Measurements from ENCODE around the gene DNAL1.

The DNAL1 gene

DNA sequence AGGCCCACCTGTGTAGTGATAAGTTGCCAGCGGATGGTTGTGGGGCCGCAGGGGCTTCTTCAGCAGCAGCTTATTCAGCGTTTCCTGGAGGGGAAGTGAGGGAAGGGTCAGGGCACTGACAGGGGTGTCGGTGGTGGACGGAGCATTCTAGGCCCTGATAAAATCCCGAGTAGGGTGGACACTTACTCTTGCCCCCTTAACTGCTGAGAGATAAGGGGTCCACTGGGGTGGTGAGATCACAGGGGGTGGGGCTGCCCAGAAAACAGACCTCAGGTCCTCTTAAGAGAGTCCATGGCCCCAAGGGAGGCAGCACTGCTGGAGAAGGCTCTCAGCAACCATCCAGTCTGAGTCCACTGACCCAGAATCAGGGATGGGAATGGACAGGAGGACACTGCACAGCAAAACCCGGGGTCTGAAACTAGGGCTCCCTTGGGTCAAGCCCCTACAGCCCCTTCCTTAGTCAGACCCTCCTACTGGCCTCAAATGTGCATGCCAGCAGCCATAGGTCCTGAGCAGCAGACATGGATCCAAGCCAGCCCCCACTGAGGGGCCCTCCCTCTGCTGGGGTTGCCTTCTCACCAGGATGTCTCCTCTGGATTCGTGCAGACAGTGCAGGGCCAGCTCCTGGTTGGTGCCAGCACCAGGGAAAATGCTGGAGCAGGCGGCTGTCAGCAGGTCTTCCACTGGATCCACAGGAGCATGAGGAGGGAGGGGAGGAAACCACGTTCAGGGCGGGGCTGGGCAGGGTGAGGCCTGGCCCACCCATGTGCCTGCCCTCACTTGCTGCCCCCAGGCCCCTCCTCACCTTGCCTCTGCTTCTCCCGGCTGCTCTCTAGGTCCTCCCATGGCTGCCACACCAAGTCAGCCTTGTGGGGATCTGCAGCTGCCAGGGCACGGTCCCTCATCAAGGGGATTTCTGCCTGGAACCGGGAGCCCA, 81.5 kb downstream of the DNAL1 start:
- DNase-seq: no peak

DNA sequence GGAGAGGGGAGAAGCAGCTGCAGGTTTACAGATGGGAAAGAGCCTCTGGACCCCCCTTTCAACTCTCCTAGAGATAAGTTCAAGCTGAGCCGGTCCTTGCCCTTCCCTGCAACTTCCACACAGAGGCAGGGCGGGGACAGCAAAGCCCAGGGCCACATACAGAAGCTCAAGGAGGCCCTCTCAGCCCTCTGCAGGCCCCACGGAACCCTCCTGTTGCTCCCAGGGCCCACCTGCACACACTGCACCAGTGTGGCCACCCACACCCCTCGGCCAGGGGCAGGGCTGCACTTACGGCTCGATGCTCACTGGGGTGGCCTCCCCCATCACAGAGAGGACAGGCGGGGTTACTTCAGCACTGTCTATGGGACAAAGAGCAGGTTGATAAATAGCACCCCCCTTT, 82.4 kb downstream of the DNAL1 start:
- DNase-seq: peak; percentile 21

DNA sequence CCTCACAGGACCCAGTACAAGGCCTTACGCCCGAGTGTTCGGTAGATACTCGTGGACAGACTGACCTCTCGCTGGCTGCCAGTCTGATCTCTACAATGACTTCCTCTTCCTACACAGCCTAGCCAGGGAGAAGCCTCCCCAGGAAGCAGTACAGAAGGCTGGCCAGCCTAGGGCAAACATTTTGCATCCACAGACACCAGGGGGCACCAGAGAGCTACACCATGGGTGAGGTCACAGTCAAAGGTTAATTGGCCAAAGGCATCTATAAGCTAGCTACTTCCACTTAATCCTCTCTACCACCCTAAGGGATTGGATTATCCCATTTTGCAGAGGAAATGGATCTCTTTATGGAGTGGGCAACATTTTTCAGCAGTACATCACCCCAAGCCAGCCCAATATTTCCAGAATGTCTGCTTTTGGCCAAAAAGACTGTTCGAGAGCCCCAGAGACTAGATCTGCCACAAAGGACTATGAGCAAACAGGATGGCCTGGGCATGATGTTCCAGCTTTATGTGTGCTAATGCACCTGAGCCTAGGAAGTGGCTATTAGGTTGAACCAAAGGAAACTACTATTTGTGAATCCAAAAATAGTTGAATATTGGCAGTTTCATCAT, 84.0 kb downstream of the DNAL1 start:
- peak; percentile 96 for DNase-seq

DNA sequence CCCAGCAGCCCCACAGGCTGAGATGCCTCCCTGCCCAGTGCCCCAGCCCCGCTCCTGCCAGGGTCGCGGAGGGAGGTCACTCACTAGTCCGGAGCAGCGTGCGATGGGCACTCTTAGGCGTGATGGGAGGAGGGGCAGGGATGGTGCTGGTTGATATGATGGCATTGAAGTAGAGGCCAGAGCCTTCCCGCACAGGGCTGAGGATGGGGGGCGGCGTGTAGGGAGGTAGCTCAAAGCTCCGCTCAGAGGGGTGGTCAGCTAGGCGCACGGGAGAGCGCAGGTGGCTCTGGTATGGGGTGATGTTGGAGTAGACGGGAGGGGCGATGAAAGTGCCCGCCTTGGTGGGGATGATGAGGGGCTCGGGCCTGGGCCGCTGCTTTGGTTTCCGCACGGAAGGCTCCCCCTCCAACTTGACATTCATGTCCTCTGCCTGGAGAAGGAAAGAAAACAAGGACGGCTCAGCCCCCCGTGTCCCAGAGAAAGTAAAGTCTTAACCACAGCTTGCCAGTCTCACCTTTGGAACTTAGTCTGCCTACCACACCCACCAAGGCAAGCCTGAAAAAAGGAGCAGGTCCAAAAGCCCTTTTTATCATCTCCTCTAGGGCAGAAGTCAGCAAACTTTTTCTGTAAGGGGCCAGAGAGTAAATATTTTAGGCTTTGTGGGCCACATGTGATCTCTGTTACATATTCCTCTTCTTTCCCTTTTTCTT, 84.9 kb downstream of the DNAL1 start:
- DNase-seq: peak; percentile 22

DNA sequence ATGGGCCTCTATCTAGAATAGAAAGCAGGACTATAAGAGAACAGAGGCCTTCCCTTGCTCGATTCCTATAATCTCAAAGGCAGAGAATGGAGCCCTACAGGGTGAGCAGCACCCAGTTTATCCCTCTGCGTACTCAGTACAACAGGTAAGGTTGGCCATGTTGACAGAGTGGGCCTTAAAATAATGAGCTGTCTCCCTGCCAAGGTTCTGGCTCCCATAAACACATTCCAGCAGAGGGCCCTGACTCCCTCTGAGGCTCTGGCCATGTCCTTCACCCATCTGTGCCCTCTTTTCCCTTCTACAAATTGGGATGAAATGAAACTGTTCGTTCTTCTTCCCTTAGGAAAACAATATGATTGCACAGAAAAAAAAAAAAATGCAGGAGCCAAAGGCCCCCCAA, 86.3 kb downstream of the DNAL1 start:
- no peak for DNase-seq

DNA sequence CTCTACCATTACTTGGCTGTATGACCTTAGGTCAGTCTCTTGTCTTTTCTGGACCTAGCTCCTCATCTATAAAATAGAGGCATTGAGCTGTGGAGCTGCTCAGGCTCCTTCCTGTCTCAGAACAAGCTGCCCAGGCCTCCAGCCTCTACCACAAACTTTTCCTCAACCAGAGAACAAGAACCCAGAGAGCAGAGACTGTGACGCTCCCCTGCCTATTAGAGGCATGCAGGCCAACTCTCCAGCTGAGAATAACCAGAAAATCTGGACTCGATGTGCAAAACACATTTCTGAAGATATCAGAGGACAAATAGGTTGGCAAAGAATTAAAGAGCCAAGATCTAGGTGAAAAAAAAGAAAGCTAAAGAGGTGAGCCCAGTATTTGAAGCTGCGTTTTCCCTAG, 87.2 kb downstream of the DNAL1 start:
- DNase-seq: no peak

DNA sequence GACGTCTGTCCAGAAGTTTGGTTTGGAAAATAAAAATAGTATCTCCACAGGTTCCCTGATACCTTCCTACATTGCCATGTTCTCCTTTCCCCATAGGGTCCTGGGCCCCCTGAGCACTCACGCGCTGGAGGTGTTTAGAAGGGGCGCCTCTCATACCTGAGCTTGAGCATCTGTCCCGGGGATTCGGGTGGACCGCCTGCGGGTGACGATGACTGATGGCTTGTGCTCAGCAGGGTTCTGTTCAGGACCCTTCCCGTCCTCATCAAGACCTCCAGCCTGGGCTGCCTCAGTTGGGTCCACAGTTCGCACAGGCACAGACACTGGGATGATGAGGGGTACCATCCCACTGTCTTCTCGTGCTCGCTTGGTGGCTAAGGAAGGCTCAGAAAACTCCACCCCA, 92.1 kb downstream of the DNAL1 start:
- no peak for DNase-seq

DNA sequence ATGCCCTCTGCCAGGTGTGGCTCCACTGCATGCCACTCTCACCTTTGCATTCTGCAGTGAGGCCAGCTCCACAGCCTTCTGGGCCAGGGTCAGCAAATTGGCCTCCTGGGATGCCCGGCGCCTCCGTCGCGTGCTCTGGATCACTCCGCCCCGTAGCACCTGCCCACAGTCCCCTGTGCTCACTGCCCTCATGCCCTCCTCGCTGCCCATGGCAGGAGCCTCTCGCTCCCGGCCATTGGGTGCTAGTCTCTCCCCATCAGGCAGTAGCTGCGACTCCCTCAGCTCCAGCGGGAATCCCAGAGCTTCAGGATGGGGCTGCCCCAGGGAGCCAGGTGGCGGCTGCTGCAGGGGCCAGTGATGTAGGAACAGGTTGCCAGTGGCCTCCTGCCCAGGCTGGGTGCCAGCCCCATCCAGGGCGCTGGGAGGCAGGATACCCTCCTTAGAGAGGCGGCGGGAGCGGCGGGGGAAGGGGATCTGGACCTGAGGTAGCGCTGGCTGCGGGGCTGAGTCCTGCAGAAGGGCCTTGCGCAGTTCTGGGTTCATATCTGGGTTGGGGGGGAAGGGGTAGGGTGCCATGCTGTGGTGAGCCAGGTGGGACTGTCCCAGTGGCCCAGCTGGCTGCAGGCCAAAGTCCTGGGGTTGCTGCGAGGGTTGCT, 93.9 kb downstream of the DNAL1 start:
- DNase-seq: no peak

DNA sequence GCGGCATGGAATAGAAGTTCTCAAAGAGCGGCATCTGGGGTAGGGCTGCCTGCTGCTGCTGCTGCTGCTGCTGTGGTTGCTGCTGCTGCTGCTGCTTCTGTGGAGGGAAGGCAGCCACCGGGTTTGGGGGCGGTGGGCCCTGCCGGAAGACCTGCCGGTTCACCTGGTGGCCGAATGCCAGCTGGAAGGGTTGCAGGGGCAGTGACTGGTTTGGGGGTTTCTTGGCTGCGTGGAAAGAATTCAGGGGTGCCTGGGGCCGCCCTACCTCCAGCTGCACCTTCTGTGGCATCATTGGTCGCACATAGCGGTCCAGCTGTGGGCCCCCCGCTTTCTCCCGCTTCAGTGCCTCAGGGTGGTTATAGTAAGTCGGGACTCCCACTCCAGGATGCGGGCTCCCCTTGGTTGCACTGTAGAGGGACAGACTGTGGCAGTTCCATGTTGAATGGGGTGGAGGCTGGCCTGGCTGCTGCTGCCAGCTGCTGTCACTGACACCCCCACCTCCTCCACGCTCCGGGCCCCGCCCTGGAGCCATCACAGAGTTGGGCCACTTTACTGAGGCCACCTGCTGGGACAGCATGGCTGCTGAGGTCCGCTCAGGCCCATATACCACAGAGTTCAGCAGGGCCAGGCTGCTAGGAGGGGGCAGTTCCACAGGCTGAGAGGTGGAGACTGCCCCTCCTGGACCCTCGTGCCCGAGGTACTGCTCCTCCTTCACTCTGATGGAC, 94.5 kb downstream of the DNAL1 start:
- no peak for DNase-seq

DNA sequence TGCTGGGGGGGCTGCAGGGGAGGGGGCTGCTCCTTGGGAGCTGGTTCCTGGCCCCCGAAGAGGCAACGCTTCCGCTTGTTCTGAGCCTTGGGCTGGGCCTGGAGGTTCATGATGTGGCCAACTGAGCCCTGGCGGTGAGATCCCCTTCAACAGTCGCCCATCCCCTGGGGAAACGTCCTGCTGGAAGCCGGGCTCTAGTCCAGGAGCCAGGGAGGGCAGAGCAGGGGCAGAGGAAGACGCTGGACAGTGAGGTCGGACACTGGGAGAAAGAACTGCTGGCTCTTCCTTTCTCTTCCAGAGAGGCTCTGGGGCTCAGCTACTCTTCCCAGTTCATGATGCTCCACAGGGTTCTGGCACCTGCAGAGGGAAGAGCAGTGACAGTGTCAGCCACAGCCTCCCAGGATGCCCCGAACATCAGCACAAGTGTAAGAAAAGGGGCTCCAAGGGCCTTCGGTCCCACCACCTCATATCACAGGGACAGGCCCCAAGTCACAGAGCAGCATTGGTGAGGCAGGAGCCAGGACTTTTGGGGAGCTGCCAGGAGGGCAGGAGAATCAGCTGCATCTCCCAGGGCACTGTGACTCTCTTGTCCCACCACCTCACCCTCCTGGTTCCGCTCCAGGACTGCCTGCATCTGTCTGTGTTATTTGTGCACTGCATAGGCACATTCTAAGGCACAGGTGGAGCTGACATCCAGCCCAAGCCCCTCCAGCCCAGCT, 95.3 kb downstream of the DNAL1 start:
- no peak for DNase-seq

DNA sequence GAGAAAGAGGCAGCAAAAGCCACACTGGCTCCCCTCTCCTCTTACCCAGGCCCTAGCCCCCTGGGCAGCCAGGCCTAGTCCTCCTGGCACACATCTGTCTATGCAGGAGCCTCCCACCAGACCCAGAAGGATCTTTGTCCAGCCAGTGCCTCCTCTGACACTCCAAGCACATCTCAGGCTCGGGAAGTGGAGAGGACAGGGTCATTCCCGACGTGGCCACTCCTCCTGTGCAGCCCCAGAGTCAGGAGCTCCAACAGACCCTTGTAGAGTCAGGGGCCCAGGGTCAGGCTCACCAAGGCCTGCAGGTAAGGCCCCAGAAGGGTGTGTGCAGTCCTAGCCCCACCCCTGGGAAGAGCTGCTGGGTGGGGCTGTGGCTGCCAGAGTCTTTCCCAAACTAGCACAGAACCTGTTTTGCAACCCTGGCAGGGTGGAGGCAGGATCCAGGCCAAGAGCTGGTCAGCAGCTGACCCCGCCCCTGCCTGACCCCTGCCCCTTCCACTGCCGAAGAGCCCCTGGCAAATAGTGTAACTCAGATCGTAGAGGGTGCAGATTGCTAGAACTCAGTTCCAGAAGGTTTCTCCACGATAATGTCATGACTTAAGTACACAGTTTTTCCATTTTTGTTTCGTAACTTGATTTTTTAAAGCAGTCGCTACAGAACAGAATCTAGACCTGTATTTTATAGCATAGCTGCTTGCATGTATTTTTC, 96.0 kb downstream of the DNAL1 start:
- DNase-seq: no peak

DNA sequence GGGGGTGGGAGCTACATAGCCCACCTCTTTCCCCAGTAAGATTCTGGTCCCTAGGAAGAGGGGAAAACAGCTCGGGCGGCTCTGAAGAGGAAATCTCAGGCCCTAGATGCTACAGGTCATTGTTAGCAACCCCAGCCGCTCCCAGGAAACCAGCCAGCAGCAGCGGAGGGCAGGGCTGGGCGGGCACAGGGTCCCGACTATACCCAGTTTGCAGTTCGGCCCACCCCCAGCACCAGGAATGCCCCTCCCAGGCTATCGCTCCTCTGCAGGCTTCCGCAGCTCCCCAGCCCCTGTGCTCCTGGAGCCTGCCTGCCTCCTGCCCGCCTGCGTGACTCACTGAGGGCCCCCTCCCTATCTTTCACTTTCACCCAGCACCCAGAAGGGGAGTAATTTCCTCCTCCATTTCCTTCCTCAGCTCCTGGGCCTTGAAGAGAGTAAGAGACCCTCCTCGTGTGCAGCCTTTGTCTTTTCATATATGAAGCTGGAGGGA, 96.6 kb downstream of the DNAL1 start:
- DNase-seq: peak; percentile 80

DNA sequence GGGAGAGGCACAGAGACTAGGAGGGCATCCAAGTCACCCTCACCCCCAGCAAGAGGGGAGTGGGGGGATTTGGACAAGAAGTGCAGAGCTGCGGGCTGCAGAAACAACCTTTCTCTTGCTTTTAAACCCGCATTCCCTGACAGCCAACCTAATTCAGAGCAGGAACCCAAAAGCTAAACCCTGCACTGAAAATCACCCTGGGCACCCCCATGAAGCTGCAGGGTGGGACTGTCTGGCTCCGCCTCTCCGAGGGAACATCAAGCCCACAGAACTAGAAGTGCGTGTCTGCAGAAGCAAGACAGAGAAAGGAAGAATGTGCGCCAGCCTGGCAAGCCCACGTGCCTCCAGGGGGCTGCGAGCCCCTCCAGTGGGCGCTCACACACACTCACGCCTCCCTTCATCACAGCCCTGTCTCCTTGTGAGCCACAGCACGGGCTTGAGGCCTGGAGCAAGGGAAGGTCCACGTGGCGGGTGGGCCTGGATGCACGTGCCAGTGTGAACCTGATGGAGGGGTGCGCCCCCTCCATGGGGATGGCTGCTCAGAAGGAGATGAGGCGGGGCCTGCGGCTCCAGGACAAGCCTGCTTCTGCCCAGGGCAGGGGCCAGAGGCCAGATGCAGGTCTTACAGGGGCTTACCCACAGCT, 97.2 kb downstream of the DNAL1 start:
- DNase-seq: peak; percentile 57

DNA sequence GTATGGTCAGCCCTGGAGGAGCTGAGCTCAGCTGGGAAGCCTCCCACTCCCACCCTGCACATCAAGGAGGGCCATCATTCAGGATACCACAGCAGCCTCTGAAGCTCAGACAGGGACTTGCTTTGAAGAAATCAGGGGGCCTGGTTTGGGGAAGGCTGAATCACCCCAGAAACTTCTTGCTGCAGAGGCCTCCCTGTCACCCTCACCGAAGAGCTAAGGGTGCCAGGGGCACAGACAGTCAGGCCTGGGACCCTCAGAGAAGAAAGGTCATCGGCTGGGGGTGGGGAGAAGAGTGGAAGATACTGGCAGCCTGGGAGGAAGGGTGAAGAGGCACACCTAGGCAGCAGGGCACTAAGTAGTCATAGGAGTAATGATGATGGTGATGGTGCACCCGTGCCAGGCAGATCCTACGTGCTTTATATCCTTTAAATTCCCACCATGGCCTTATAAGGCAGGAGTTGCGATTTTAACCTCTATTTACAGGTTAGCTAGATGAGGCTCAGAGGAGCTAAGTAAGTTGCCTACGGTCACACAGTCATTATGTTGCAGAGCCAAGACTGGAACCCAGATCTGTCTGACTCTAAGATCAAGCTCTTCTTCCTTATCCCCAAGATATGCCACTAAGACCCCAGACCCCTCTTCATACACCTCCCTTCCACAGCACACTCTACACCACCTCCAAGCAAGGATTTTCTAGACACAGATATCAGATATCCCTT, 97.9 kb downstream of the DNAL1 start:
- DNase-seq: peak; percentile 56

DNA sequence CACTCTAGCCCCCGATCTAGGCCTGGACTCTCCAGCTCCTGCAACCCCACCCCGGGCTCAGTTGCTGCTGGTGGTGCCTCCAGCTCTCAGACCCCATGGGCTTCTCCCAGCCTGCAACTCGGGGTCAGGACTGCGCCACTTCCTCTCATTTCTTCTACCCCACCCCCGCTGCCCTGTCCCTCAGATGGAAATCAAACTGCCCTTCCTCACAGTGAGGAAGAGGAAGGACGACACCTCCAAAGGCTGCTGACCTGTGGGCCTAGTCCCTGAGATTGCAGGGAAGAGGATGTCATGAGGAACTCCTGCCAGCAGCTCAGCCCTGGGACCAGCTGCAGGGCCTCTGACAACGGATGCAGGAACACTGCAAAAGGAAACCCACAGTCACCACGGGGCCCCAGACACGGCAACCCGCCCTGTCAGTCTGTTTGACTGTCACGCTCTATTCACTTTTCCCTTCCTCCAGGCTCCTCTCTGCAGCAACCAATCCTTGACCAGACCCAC, 98.7 kb downstream of the DNAL1 start:
- peak; percentile 73 for DNase-seq

DNA sequence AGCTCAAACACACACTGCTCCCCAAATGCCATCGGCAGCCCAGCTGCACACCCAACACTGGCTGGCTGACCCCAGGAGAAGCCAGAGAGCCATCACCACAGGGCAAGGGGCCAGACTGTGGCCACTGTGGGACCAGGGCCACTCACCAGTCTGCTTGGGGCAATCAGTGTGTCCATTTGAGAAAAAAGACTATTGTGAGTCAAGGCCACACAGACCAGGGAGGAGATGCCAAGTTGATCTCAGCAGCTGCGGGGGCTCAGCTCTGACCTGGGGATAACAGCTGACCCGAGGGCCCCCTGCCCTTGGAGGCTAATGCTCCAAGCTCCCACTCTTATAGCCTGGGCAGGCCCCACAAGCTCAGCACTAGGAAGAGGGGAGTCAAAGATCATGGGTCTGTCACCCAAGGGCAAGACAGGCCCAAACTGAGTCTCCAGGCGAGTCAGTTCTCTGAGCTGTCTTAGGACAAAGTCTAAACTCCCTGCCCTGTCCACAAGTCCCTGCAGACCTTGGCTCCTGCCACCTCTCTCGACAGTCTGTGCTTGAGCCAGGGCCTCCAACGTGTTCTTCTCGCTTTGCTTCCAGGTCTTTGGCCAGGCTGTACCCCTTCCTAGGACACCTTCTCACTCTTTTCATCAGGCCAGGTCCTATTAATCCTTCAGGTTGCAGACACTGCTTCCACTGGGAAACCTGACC, 99.5 kb downstream of the DNAL1 start:
- DNase-seq: no peak

DNA sequence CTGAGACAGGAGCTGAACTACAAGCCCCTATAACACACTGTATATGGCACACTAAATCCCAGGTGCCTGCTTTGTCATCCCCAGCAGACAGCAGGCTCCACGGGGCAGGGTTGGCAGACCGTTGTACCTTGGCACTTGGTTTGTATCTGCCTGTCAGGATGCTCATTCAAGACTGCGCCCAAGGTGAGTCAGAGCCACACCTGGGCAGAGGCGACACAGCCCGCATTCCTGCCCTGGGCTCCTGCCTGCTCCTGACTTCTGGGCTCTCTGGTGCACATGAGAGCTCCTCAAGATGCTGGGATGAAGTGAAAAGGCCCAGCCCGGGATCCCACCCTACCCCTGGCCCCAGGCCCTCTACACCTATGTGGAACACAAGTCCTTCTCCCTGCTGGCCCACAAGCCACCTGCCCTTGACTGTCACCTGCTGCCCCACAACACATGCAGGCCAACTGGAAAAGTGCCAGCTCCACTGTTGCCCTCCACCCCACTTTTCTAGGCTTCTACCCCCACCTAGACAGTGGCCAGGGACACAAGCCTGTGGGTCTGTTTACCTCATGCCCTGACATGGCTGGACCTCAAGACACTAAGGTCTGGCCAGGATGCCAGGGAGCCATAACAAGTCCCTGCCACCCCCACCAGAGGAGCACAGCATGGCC, 100.2 kb downstream of the DNAL1 start:
- DNase-seq: no peak
